GM10248 (cell line): ENCODE measurements around the gene DCDC1.

Experiments
- CTCF ChIA-PET: fragments of 300-600 bp; sonication (Branson Sonifier 250); formaldehyde crosslinking; extraction: SDS; loops from one replicate; lab custom pipeline; 2021; ENCODE audit warnings: antibody characterized with exemption; lab: Yijun Ruan, JAX
- POLR2A ChIA-PET: fragments of 350-650 bp; sonication (Branson Sonifier 250); formaldehyde crosslinking; extraction: SDS; loops from one replicate; lab custom pipeline; 2020; ENCODE audit warnings: antibody characterized with exemption; lab: Yijun Ruan, JAX
- DNase-seq: peaks from one replicate; pipeline ENCODE4 v3.0.0; 2012; ENCODE audit errors: extremely low spot score
- CTCF ChIP-seq: IDR thresholded peaks from 2 replicates; pipeline ENCODE4 v1.5.1; 2012; ENCODE audit warnings: mild to moderate bottlenecking, low read depth; ENCODE audit errors: extremely low read depth, missing control alignments, control extremely low read depth

DCDC1 gene

GRCh38 chr11:31231601-31232000, 137.9 kb downstream of the DCDC1 start:
- TF ChIP-seq CTCF = no peak
- CTCF ChIA-PET = no interaction called here
- POLR2A ChIA-PET = no interaction called here
- no peak for DNase-seq

GRCh38 chr11:31218847-31219246, 150.7 kb downstream of the DCDC1 start:
- ChIA-PET POLR2A (no interaction called here), CTCF (interaction anchor here (1.3 kb wide), 1 partner anchor 112 kb away, joined by 4 read pairs; no protein-coding TSS in a partner anchor)
- no peak for TF ChIP-seq CTCF
- no peak for DNase-seq

- no peak for TF ChIP-seq CTCF
- ChIA-PET CTCF (no interaction called here), POLR2A (no interaction called here)
- DNase-seq = no peak
Measured at GRCh38 chr11:31214372-31214771, 155.2 kb downstream of the DCDC1 start.

- ChIA-PET POLR2A (no interaction called here), CTCF (interaction anchor here (1.4 kb wide), 1 partner anchor 19 kb away, joined by 3 read pairs; no protein-coding TSS in a partner anchor)
- DNase-seq = no peak
- no peak for TF ChIP-seq CTCF
Measured at GRCh38 chr11:31199378-31199777, 170.2 kb downstream of the DCDC1 start.

GRCh38 chr11:31173926-31174680, 195.4 kb downstream of the DCDC1 start:
- ChIA-PET POLR2A (no interaction called here), CTCF (interaction anchor here (0.9 kb wide), 1 partner anchor 1002 kb away, joined by 3 read pairs; no protein-coding TSS in a partner anchor)
- no peak for DNase-seq
- TF ChIP-seq CTCF = no peak

- DNase-seq = no peak
- POLR2A ChIA-PET = no interaction called here
- no peak for TF ChIP-seq CTCF
- CTCF ChIA-PET = interaction anchor here (0.7 to 1.2 kb wide), 2 partner anchors 11 to 20 kb away, joined by 3 read pairs; no protein-coding TSS in a partner anchor
Measured at GRCh38 chr11:31160504-31161422, 208.8 kb downstream of the DCDC1 start.
